ENCODE measurements around the gene ERC2. TPM values are rescaled to one million over a fixed set of nuclear protein-coding genes. Genes with fewer than 3 reads are reported as not detected.

The ERC2 gene
- total and polyA plus RNA-seq, 2 of the 8 experiments (the other 6 are each of a cell fraction or from before 2014, with no cell fraction given), result 16.4 to 22.8 TPM

DNA sequence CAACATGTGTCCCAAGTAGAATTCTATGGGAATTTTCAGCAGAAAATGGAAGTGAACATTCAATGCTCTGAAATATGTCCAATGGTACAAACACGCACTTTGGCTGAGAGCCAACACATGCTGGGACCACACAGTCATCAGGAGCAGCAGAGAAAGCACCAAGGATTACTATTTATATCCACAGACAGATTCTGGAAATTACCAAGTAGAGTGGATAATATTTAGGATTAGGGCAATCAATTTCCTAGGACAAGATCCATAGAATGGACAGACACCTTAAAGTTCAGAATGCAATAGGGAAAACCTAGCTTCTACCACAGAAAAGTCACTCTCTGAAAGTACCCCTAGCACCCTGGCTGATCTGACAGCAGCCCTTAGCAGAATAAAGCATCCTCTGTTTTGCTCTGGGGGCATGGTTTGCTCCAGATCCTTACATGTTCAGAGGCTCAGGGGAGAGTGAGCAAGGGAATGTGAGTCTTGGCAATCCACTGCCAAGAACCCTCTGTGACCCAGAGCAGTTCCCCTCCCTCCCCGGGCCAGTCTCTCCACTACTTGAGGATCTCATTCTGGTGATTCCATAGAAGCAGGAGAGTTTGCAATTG is 775.2 kb downstream of the ERC2 start (continued):
- TF ChIP-seq, protein P1, sequence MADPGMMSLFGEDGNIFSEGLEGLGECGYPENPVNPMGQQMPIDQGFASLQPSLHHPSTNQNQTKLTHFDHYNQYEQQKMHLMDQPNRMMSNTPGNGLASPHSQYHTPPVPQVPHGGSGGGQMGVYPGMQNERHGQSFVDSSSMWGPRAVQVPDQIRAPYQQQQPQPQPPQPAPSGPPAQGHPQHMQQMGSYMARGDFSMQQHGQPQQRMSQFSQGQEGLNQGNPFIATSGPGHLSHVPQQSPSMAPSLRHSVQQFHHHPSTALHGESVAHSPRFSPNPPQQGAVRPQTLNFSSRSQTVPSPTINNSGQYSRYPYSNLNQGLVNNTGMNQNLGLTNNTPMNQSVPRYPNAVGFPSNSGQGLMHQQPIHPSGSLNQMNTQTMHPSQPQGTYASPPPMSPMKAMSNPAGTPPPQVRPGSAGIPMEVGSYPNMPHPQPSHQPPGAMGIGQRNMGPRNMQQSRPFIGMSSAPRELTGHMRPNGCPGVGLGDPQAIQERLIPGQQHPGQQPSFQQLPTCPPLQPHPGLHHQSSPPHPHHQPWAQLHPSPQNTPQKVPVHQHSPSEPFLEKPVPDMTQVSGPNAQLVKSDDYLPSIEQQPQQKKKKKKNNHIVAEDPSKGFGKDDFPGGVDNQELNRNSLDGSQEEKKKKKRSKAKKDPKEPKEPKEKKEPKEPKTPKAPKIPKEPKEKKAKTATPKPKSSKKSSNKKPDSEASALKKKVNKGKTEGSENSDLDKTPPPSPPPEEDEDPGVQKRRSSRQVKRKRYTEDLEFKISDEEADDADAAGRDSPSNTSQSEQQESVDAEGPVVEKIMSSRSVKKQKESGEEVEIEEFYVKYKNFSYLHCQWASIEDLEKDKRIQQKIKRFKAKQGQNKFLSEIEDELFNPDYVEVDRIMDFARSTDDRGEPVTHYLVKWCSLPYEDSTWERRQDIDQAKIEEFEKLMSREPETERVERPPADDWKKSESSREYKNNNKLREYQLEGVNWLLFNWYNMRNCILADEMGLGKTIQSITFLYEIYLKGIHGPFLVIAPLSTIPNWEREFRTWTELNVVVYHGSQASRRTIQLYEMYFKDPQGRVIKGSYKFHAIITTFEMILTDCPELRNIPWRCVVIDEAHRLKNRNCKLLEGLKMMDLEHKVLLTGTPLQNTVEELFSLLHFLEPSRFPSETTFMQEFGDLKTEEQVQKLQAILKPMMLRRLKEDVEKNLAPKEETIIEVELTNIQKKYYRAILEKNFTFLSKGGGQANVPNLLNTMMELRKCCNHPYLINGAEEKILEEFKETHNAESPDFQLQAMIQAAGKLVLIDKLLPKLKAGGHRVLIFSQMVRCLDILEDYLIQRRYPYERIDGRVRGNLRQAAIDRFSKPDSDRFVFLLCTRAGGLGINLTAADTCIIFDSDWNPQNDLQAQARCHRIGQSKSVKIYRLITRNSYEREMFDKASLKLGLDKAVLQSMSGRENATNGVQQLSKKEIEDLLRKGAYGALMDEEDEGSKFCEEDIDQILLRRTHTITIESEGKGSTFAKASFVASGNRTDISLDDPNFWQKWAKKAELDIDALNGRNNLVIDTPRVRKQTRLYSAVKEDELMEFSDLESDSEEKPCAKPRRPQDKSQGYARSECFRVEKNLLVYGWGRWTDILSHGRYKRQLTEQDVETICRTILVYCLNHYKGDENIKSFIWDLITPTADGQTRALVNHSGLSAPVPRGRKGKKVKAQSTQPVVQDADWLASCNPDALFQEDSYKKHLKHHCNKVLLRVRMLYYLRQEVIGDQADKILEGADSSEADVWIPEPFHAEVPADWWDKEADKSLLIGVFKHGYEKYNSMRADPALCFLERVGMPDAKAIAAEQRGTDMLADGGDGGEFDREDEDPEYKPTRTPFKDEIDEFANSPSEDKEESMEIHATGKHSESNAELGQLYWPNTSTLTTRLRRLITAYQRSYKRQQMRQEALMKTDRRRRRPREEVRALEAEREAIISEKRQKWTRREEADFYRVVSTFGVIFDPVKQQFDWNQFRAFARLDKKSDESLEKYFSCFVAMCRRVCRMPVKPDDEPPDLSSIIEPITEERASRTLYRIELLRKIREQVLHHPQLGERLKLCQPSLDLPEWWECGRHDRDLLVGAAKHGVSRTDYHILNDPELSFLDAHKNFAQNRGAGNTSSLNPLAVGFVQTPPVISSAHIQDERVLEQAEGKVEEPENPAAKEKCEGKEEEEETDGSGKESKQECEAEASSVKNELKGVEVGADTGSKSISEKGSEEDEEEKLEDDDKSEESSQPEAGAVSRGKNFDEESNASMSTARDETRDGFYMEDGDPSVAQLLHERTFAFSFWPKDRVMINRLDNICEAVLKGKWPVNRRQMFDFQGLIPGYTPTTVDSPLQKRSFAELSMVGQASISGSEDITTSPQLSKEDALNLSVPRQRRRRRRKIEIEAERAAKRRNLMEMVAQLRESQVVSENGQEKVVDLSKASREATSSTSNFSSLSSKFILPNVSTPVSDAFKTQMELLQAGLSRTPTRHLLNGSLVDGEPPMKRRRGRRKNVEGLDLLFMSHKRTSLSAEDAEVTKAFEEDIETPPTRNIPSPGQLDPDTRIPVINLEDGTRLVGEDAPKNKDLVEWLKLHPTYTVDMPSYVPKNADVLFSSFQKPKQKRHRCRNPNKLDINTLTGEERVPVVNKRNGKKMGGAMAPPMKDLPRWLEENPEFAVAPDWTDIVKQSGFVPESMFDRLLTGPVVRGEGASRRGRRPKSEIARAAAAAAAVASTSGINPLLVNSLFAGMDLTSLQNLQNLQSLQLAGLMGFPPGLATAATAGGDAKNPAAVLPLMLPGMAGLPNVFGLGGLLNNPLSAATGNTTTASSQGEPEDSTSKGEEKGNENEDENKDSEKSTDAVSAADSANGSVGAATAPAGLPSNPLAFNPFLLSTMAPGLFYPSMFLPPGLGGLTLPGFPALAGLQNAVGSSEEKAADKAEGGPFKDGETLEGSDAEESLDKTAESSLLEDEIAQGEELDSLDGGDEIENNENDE (IDR thresholded peaks at IDR 0.05; ENCODE audit: insufficient replicate concordance, low read length), result no peak
- TF ChIP-seq POLR2A (IDR thresholded peaks at IDR 0.05; ENCODE audit: control extremely low read depth in 1 of 2, low read depth in 2 of 2, low read length in 2 of 2) (no peak), YY1 (IDR thresholded peaks at IDR 0.05; ENCODE audit: low read depth, low read length) (no peak), RXRA (IDR thresholded peaks at IDR 0.05; ENCODE audit: insufficient read depth, low read depth, low read length) (no peak), TEAD4 (IDR thresholded peaks at IDR 0.05; ENCODE audit: low read depth, low read length) (no peak), ASH2L (IDR thresholded peaks at IDR 0.05; ENCODE audit: low read length) (no peak), NRF1 (IDR thresholded peaks at IDR 0.05; ENCODE audit: low read depth, low read length) (no peak), EGR1 (IDR thresholded peaks at IDR 0.05; ENCODE audit: borderline replicate concordance, low read depth, low read length) (no peak), SUZ12 (IDR thresholded peaks at IDR 0.05; ENCODE audit: low read length) (no peak), EZH2 (IDR thresholded peaks at IDR 0.05; ENCODE audit: low read depth, low read length, severe bottlenecking) (no peak)
- TF ChIP-seq, protein P2, sequence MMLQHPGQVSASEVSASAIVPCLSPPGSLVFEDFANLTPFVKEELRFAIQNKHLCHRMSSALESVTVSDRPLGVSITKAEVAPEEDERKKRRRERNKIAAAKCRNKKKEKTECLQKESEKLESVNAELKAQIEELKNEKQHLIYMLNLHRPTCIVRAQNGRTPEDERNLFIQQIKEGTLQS (IDR thresholded peaks at IDR 0.05; ENCODE audit: insufficient read depth, low read depth, low read length), result no peak

Data from H1 (cell line).